Measurements from ENCODE around the gene IFI44L.

Gene IFI44L

DNA sequence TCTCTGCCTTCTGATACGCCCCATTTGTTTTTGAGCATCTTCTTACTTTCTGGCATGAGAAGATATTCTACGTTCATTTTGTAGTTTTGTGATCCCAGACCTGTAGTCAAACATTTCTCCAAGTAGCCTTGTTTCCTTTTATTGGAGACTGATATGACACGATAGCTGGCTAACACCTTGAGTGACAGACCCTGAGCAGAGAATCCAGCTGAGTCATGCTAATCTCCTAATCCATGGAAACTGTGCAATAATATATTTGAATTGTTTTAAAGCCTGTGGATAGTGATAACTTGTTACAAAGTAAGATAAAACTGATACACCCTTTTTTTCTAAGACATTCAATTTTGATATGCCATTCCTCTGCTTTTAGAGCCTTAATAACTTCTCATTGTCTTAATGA is 1.2 kb upstream of the IFI44L start:
- no peak for TF ChIP-seq SIN3A (IDR thresholded peaks at IDR 0.05; ENCODE audit: borderline replicate concordance, insufficient read depth, low read length)
- TF ChIP-seq FOXP2 (optimal IDR thresholded peaks at IDR 0.05; ENCODE audit: borderline replicate concordance, extremely low read depth, extremely low read length, insufficient read depth) = no peak
- no peak for TF ChIP-seq POLR2AphosphoS5 (IDR thresholded peaks at IDR 0.05; ENCODE audit: low read depth, low read length)
- TF ChIP-seq, protein P1, sequence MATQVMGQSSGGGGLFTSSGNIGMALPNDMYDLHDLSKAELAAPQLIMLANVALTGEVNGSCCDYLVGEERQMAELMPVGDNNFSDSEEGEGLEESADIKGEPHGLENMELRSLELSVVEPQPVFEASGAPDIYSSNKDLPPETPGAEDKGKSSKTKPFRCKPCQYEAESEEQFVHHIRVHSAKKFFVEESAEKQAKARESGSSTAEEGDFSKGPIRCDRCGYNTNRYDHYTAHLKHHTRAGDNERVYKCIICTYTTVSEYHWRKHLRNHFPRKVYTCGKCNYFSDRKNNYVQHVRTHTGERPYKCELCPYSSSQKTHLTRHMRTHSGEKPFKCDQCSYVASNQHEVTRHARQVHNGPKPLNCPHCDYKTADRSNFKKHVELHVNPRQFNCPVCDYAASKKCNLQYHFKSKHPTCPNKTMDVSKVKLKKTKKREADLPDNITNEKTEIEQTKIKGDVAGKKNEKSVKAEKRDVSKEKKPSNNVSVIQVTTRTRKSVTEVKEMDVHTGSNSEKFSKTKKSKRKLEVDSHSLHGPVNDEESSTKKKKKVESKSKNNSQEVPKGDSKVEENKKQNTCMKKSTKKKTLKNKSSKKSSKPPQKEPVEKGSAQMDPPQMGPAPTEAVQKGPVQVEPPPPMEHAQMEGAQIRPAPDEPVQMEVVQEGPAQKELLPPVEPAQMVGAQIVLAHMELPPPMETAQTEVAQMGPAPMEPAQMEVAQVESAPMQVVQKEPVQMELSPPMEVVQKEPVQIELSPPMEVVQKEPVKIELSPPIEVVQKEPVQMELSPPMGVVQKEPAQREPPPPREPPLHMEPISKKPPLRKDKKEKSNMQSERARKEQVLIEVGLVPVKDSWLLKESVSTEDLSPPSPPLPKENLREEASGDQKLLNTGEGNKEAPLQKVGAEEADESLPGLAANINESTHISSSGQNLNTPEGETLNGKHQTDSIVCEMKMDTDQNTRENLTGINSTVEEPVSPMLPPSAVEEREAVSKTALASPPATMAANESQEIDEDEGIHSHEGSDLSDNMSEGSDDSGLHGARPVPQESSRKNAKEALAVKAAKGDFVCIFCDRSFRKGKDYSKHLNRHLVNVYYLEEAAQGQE (IDR thresholded peaks at IDR 0.05; ENCODE audit: insufficient read depth in 1 of 2, low read depth in 2 of 2, low read length in 2 of 2) = no peak
- no peak for TF ChIP-seq TAF1 (IDR thresholded peaks at IDR 0.05; ENCODE audit: borderline replicate concordance, insufficient read depth, low read length)

DNA sequence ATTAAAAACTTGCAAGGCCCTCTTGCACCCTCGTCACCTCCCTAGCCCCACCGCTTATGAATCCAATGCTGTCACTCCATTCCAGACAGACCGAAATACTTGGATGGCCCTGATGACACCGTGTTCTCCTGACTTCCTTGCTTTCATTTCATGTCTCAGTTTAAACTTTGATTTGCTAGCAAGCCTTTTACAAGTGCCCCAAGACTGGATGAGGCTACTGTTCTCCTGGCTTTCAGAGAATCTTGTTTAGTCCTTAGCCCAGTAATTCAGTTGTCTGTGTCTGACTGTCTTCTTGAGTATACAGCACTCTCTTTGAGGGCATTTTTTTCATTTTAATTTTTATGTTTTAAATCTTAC is 824 bp upstream of the IFI44L start:
- TF ChIP-seq FOXP2 (optimal IDR thresholded peaks at IDR 0.05; ENCODE audit: borderline replicate concordance, extremely low read depth, extremely low read length, insufficient read depth) (no peak), TAF1 (IDR thresholded peaks at IDR 0.05; ENCODE audit: borderline replicate concordance, insufficient read depth, low read length) (no peak), SIN3A (IDR thresholded peaks at IDR 0.05; ENCODE audit: borderline replicate concordance, insufficient read depth, low read length) (no peak), POLR2AphosphoS5 (IDR thresholded peaks at IDR 0.05; ENCODE audit: low read depth, low read length) (no peak)
- TF ChIP-seq, protein P1 (IDR thresholded peaks at IDR 0.05; ENCODE audit: insufficient read depth in 1 of 2, low read depth in 2 of 2, low read length in 2 of 2) = no peak

DNA sequence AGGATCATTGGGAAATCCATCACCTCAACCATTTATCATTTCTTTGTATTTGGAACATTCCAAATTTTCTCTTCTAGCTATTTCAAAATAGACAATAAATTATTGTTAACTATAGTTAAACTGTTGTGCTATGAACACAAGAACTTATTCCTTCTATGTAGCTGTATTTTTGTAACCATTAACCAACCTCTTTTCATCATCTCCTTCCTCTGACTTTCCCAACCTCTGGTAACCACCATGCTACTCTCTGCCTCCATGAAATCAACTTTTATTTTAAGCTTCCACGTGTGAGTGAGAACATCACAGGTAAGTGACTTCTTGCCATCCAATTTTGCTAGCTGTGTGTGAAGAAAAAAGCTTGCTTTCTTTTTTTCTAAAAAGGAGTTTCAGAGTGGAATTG is 418 bp downstream of the IFI44L start:
- TF ChIP-seq, protein P1 (IDR thresholded peaks at IDR 0.05; ENCODE audit: insufficient read depth in 1 of 2, low read depth in 2 of 2, low read length in 2 of 2) = no peak
- TF ChIP-seq TAF1 (IDR thresholded peaks at IDR 0.05; ENCODE audit: borderline replicate concordance, insufficient read depth, low read length) (no peak), FOXP2 (optimal IDR thresholded peaks at IDR 0.05; ENCODE audit: borderline replicate concordance, extremely low read depth, extremely low read length, insufficient read depth) (no peak)

DNA sequence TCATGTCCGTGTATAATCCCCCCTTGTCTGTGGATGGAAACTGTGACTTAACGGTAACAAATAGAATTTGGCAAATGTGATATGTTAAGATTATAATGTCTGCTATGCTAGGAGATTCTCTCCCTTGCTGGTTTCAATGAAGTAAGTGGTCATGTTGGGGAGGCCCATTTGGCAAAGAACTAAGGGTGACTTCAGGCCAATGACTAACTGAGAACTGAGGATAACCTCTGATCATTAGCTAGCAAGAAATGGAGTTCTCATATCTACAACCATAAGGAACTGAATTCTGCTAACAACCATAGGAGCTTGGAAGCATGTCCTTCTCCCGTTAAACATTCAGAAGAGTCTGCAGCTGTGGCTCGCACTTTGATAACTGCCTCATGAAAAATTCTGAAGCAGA is 2.3 kb downstream of the IFI44L start:
- TF ChIP-seq TAF1 (IDR thresholded peaks at IDR 0.05; ENCODE audit: borderline replicate concordance, insufficient read depth, low read length) (no peak), SIN3A (IDR thresholded peaks at IDR 0.05; ENCODE audit: borderline replicate concordance, insufficient read depth, low read length) (no peak), POLR2AphosphoS5 (IDR thresholded peaks at IDR 0.05; ENCODE audit: low read depth, low read length) (no peak), FOXP2 (optimal IDR thresholded peaks at IDR 0.05; ENCODE audit: borderline replicate concordance, extremely low read depth, extremely low read length, insufficient read depth) (no peak)
- TF ChIP-seq, protein P1 (IDR thresholded peaks at IDR 0.05; ENCODE audit: insufficient read depth in 1 of 2, low read depth in 2 of 2, low read length in 2 of 2) = no peak

DNA sequence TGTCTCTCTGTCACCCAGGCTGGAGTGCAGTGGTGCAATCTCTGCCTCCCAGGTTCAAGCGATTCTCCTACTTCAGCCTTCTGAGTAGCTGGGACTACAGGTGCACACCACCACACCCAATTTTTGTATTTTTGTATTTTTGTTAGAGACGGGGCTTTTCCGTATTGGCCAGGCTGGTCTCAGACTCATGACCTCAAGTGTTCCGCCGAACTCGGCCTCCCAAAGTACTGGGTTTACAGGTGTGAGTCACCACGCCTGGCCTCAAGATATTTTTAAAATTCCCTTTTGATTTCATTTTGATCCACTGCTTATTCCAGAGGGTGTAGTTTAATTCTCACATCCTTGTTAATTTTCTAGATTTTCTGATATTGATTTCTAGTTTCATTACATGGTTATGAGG is 3.8 kb downstream of the IFI44L start:
- TF ChIP-seq TAF1 (IDR thresholded peaks at IDR 0.05; ENCODE audit: borderline replicate concordance, insufficient read depth, low read length) (no peak), FOXP2 (optimal IDR thresholded peaks at IDR 0.05; ENCODE audit: borderline replicate concordance, extremely low read depth, extremely low read length, insufficient read depth) (no peak), SIN3A (IDR thresholded peaks at IDR 0.05; ENCODE audit: borderline replicate concordance, insufficient read depth, low read length) (no peak), POLR2AphosphoS5 (IDR thresholded peaks at IDR 0.05; ENCODE audit: low read depth, low read length) (no peak)
- TF ChIP-seq, protein P1 (IDR thresholded peaks at IDR 0.05; ENCODE audit: insufficient read depth in 1 of 2, low read depth in 2 of 2, low read length in 2 of 2) = no peak
